Panc1 (cell line): Measurements from ENCODE around the gene NHP2. TPM values are rescaled to one million over a fixed set of nuclear protein-coding genes. Genes with fewer than 3 reads are reported as not detected.

Experiments
- ATAC-seq: fragments of 200-7000 bp; cut with Tn5 transposase; 2 replicates; pipeline ENCODE4 v1.9.1; 2020; ENCODE audit warnings: mild to moderate bottlenecking, moderate library complexity
- BruUV-seq: library from RNA; stranded (reverse); fragments of 400-500 nt; replicated peaks from 2 replicates; lab custom pipeline; 2021; lab: Mats Ljungman, UMichigan
- CTCF ChIA-PET: fragments of 300-600 bp; sonication (Branson Sonifier 250); formaldehyde crosslinking; loops from one replicate; lab custom pipeline; 2022; ENCODE audit warnings: antibody characterized with exemption; lab: Charles Lee
- POLR2A ChIA-PET: fragments of 300-600 bp; sonication (Branson Sonifier 250); formaldehyde crosslinking; loops from one replicate; lab custom pipeline; 2022; ENCODE audit warnings: antibody characterized with exemption; lab: Charles Lee
- DNase-seq: peaks from one replicate; pipeline ENCODE4 v3.0.0-alpha.2; 2010; ENCODE audit warnings: low read depth, low spot score
- H3K27ac ChIP-seq: 2 replicates; pipeline ENCODE4 v1.5.1; 2011; ENCODE audit warnings: mild to moderate bottlenecking, low read length, inconsistent platforms
- H3K27me3 ChIP-seq: fragments of 200-500 bp; sonication (Bioruptor generic); 2 replicates; pipeline ENCODE4 v1.6.0; 2014; ENCODE audit warnings: low read length, inconsistent platforms; ENCODE audit not compliant: control insufficient read depth, insufficient read depth
- H3K36me3 ChIP-seq: fragments of 200-500 bp; sonication (Bioruptor generic); 2 replicates; pipeline ENCODE4 v1.5.1; 2014; ENCODE audit warnings: inconsistent platforms, mild to moderate bottlenecking, low read length, moderate library complexity; ENCODE audit not compliant: control insufficient read depth, insufficient read depth
- H3K4me1 ChIP-seq: 2 replicates; pipeline ENCODE4 v1.5.1; 2011; ENCODE audit warnings: inconsistent platforms, mild to moderate bottlenecking, low read length, moderate library complexity; ENCODE audit not compliant: control insufficient read depth, insufficient read depth
- H3K4me3 ChIP-seq, 2 experiments: 2 replicates each; pipeline ENCODE4 v1.5.1; 2011 to 2012; ENCODE audit warnings: low read depth in 2 of 2, low read length in 2 of 2, mild to moderate bottlenecking in 2 of 2, inconsistent platforms in 1 of 2, moderate library complexity in 1 of 2
- H3K9me3 ChIP-seq: fragments of 200-500 bp; sonication (Bioruptor generic); 2 replicates; pipeline ENCODE4 v1.5.1; 2014; ENCODE audit warnings: low read depth, mild to moderate bottlenecking, inconsistent platforms, low read length, moderate library complexity; ENCODE audit not compliant: control insufficient read depth, insufficient read depth
- POLR2AphosphoS5 ChIP-seq: IDR thresholded peaks from 2 replicates; pipeline ENCODE4 v1.6.1; 2012; ENCODE audit warnings: mild to moderate bottlenecking, low read depth, low read length, moderate library complexity
- REST ChIP-seq, 2 experiments: IDR thresholded peaks; 2 replicates each; pipeline ENCODE4 v1.6.1; 2011 to 2012; ENCODE audit warnings: low read depth in 2 of 2, control low read depth in 1 of 2, low read length in 1 of 2, mild to moderate bottlenecking in 1 of 2, moderate library complexity in 1 of 2; ENCODE audit not compliant: insufficient read depth in 1 of 2
- SIN3A ChIP-seq: IDR thresholded peaks from 2 replicates; pipeline ENCODE4 v1.6.1; 2012; ENCODE audit warnings: low read depth, mild to moderate bottlenecking, low read length, moderate library complexity, borderline replicate concordance; ENCODE audit not compliant: insufficient read depth
- TCF7L2 ChIP-seq: IDR thresholded peaks from 2 replicates; pipeline ENCODE4 v1.6.1; 2011; ENCODE audit warnings: mild to moderate bottlenecking, low read depth, low read length, inconsistent platforms
- in situ Hi-C: cut with HindIII; loops from 2 replicates; pipeline ENCODE4 v1.10.0; 2016; ENCODE audit warnings: low sequenced_read_pairs, low pct_unique_long_range_greater_than_20kb
- intact Hi-C: fragments of 100-400 bp; cut with micrococcal nuclease; formaldehyde crosslinking; loops from one replicate; pipeline ENCODE4 v1.10.0; 2022; ENCODE audit not compliant: unreplicated experiment
- total RNA-seq: library from RNA; stranded (reverse); gene quantifications from one replicate; pipeline ENCODE4 v1.2.1, GENCODE V29; 2021; ENCODE audit not compliant: unreplicated experiment
- TF ChIP-seq, protein P1 (sequence below): fragments of 450-650 bp; IDR thresholded peaks from 2 replicates; pipeline ENCODE4 v1.5.1; 2017; ENCODE audit warnings: mild to moderate bottlenecking

Gene NHP2
- total RNA-seq, 1 experiment from 2014 or later: 239 TPM

DNA sequence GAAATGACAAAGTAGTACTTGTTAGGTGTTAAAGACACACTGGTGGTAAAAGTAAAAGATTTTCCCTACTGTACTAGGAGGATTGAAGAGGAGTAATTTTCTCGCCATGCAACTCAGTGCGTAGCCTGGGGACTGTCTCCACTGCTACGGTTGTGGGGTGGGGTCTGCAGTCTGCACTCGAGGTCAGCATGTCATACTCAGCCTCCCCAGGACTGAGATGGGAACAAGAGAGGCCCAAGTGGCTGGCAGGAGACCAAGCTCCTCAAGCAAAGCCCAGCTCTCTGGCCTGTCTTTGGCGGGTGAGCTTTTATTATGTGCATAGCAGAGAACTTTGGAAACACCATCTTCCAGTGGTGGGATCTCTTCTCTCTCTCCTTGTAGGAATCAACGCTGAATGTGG lies 10.4 kb downstream of the NHP2 start:
- Histone ChIP-seq H3K27me3 (no peaks in the 10 kb centered on the region), H3K4me3 (no peak overlapping the region), H3K27ac (no peak overlapping the region), H3K4me1 (no peaks in the 10 kb centered on the region), H3K9me3 (no peaks in the 10 kb centered on the region), H3K36me3 (no peaks in the 10 kb centered on the region)
- ATAC-seq (no peak), DNase-seq (no peak)
- ChIA-PET CTCF (interaction anchor here (0.9 kb wide), 1 partner anchor 68 kb away, joined by 3 read pairs; no protein-coding TSS in a partner anchor), POLR2A (no interaction called here)
- in situ Hi-C loops: no loop called here
- TF ChIP-seq, protein P1, sequence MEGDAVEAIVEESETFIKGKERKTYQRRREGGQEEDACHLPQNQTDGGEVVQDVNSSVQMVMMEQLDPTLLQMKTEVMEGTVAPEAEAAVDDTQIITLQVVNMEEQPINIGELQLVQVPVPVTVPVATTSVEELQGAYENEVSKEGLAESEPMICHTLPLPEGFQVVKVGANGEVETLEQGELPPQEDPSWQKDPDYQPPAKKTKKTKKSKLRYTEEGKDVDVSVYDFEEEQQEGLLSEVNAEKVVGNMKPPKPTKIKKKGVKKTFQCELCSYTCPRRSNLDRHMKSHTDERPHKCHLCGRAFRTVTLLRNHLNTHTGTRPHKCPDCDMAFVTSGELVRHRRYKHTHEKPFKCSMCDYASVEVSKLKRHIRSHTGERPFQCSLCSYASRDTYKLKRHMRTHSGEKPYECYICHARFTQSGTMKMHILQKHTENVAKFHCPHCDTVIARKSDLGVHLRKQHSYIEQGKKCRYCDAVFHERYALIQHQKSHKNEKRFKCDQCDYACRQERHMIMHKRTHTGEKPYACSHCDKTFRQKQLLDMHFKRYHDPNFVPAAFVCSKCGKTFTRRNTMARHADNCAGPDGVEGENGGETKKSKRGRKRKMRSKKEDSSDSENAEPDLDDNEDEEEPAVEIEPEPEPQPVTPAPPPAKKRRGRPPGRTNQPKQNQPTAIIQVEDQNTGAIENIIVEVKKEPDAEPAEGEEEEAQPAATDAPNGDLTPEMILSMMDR: no peak
- TF ChIP-seq REST (IDR thresholded peaks at IDR 0.05; ENCODE audit: insufficient read depth in 1 of 2, low read depth in 2 of 2, low read length in 1 of 2) (no peak), POLR2AphosphoS5 (no peak), SIN3A (no peak), TCF7L2 (no peak)
- intact Hi-C loops: no loop called here
- no TSS peak for BruUV-seq

- Histone ChIP-seq H3K36me3 (no peaks in the 10 kb centered on the region), H3K27me3 (no peaks in the 10 kb centered on the region), H3K9me3 (no peaks in the 10 kb centered on the region), H3K27ac (no peak overlapping the region), H3K4me1 (no peaks in the 10 kb centered on the region), H3K4me3 (no peak overlapping the region)
- TF ChIP-seq REST (IDR thresholded peaks at IDR 0.05; ENCODE audit: insufficient read depth in 1 of 2, low read depth in 2 of 2, low read length in 1 of 2): no peak
- TF ChIP-seq SIN3A: no peak
- TF ChIP-seq TCF7L2: no peak
- TF ChIP-seq, protein P1: no peak
- TF ChIP-seq POLR2AphosphoS5: no peak
- intact Hi-C loops: no loop called here
- ATAC-seq (no peak), DNase-seq (no peak)
- CTCF ChIA-PET: no interaction called here
- POLR2A ChIA-PET: no interaction called here
- in situ Hi-C loops: no loop called here
- BruUV-seq: no TSS peak
Measured at GRCh38 chr5:178142642-178143041, 11.0 kb downstream of the NHP2 start.
